Measurements from ENCODE around the gene RASSF8.

DNA sequence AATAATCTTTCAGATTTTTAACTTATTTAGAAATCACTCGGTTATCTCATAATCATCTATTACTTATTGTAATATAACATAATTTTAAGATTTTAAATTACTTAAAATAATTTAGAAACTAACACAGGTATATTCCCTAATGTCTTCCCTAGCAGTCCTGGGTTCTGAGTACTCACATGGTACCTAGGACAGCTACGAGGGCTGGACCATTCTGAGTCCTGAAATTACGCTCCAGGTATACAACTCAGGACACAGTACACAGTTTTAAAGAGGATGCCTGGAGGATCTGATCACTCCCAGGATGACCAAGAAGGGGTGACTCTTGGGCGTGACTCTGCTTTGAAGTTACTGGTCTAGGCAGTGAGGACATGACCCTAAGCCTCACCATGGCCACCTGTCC, 9.1 kb upstream of the RASSF8 start:
- TF ChIP-seq POLR2A (IDR thresholded peaks at IDR 0.05; ENCODE audit: low read length) (no peak), GATA1 (IDR thresholded peaks at IDR 0.05; ENCODE audit: low read depth, low read length) (no peak)

Data from erythroblast (primary cell).